K562 (cell line): Measurements from ENCODE around the gene ELF1. TPM values are rescaled to one million over a fixed set of nuclear protein-coding genes. Genes with fewer than 3 reads are reported as not detected.
A peak's percentile ranks its signal among the peaks of the same experiment; 100 is the strongest.

ENCODE experiments used
- ATF3 ChIP-seq, 2 experiments: fragments of 450-650 bp in 1 of 2; sonication (generic) in 1 of 2; formaldehyde crosslinking in 1 of 2; IDR thresholded peaks in 1 of 2; conservative IDR thresholded peaks in 1 of 2; 2 replicates each; pipeline versions ENCODE4 v1.6.1 to v1.8.1; 2016 to 2023; ENCODE audit warnings: mild to moderate bottlenecking in 2 of 2, moderate library complexity in 2 of 2, inconsistent platforms in 1 of 2, missing genetic modification reagents in 1 of 2
- ATF4 ChIP-seq: fragments of 450-650 bp; formaldehyde crosslinking; IDR thresholded peaks from 2 replicates; pipeline ENCODE4 v1.4.0; 2022; ENCODE audit warnings: mild to moderate bottlenecking, moderate library complexity
- CEBPZ ChIP-seq: fragments of 150-350 bp; IDR thresholded peaks from 2 replicates; pipeline ENCODE4 v1.6.1; 2014; ENCODE audit warnings: low read depth, mild to moderate bottlenecking, low read length, borderline replicate concordance
- DACH1 ChIP-seq: fragments of 450-650 bp; IDR thresholded peaks from 2 replicates; pipeline ENCODE4 v1.6.1; 2018; ENCODE audit not compliant: partially characterized antibody
- FOXJ3 ChIP-seq: sonication (generic); formaldehyde crosslinking; IDR thresholded peaks from 2 replicates; pipeline ENCODE4 v1.4.0; 2020; ENCODE audit warnings: mild to moderate bottlenecking, missing genetic modification reagents
- MEF2D ChIP-seq: conservative IDR thresholded peaks from 2 replicates; pipeline ENCODE4 v1.6.1; 2016; ENCODE audit warnings: low read depth, missing genetic modification characterization, missing compliant biosample characterization
- MITF ChIP-seq: IDR thresholded peaks from 2 replicates; pipeline ENCODE4 v1.6.1; 2014; ENCODE audit warnings: antibody characterized with exemption
- MLLT1 ChIP-seq, 2 experiments: fragments of 450-650 bp; IDR thresholded peaks; 2 replicates each; pipeline ENCODE4 v1.6.1; 2016
- PHF20 ChIP-seq: fragments of 450-650 bp; IDR thresholded peaks from 2 replicates; pipeline ENCODE4 v1.6.1; 2018; ENCODE audit not compliant: partially characterized antibody
- POU5F1 ChIP-seq: fragments of 150-350 bp; IDR thresholded peaks from 2 replicates; pipeline ENCODE4 v1.6.1; 2014; ENCODE audit warnings: borderline replicate concordance, low read length, low read depth, mild to moderate bottlenecking; ENCODE audit not compliant: partially characterized antibody
- RBFOX2 ChIP-seq: fragments of 200-400 bp; formaldehyde crosslinking; IDR thresholded peaks from 2 replicates; pipeline ENCODE4 v1.6.1; 2017; ENCODE audit warnings: low read depth, mild to moderate bottlenecking, low read length, moderate library complexity
- RFX7 ChIP-seq: fragments of 250-450 bp; sonication (Bioruptor Pico); IDR thresholded peaks from 2 replicates; pipeline ENCODE4 v1.5.1; 2021; ENCODE audit warnings: mild to moderate bottlenecking
- TAF7 ChIP-seq: fragments of 450-650 bp; IDR thresholded peaks from 2 replicates; pipeline ENCODE4 v1.6.1; 2016; ENCODE audit warnings: missing genetic modification characterization, missing compliant biosample characterization
- ZBTB33 ChIP-seq: sonication (generic); formaldehyde crosslinking; IDR thresholded peaks from 2 replicates; pipeline ENCODE4 v1.8.1; 2023; ENCODE audit warnings: mild to moderate bottlenecking, missing genetic modification reagents
- ZFP30 ChIP-seq: fragments of 250-450 bp; sonication (Bioruptor Pico); IDR thresholded peaks from 2 replicates; pipeline ENCODE4 v1.8.0; 2022; ENCODE audit warnings: moderate library complexity, mild to moderate bottlenecking, inconsistent platforms, borderline replicate concordance
- ZNF133 ChIP-seq: fragments of 250-450 bp; sonication (Bioruptor Pico); IDR thresholded peaks from 2 replicates; pipeline ENCODE4 v1.4.0; 2020; ENCODE audit warnings: mild to moderate bottlenecking
- polyA plus RNA-seq, 8 experiments: library from polyadenylated mRNA; depleted of rRNA in 4 of 8; stranded (reverse) in 5 of 8; unstranded in 3 of 8; fragments of >200 nt; fragmentation: Nextera tagmentation in 2 of 8; fragmentation: Illumina TruSeq in 1 of 8; extraction: Ambion mirVana in 2 of 8; extraction: Trizol in 1 of 8; gene quantifications; 2 replicates each; pipeline versions ENCODE4 v1.2.1 to v1.2.3, GENCODE V29; 2011 to 2014; ENCODE audit warnings: inconsistent platforms in 1 of 8, missing spikeins in 1 of 8
- total RNA-seq, 7 experiments: library from RNA; depleted of rRNA in 6 of 7; stranded (reverse); fragments of >200 nt in 6 of 7; fragmentation: Illumina TruSeq in 2 of 7; extraction: Trizol in 2 of 7; gene quantifications; 2 replicates each; pipeline versions ENCODE4 v1.2.1 to v1.2.3, GENCODE V29; 2011 to 2021; ENCODE audit warnings: low replicate concordance in 1 of 7

The ELF1 gene
- total and polyA plus RNA-seq, 9 of the 15 experiments (the other 6 are each of a cell fraction or from before 2014, with no cell fraction given), result 24.7 to 54.4 (median 33.4) TPM

GRCh38 chr13:41008349-41008980 is 10.7 kb downstream of the ELF1 start (continued):
- TF ChIP-seq MITF (no peak), RBFOX2 (no peak), ZBTB33 (CRISPR knock-in tag) (no peak), FOXJ3 (CRISPR knock-in tag) (no peak), ATF3 (IDR thresholded peaks at IDR 0.05) (peak; percentile 84), ATF3 (CRISPR knock-in tag; conservative IDR thresholded peaks at IDR 0.05) (no peak), ZNF133 (CRISPR knock-in tag) (no peak), POU5F1 (no peak), PHF20 (no peak), MLLT1 (IDR thresholded peaks at IDR 0.05) (no peak), RFX7 (no peak), CEBPZ (no peak), MEF2D (tag) (no peak), TAF7 (tag) (no peak), DACH1 (no peak), ATF4 (CRISPR knock-in tag) (no peak), ZFP30 (no peak)
